Erythroblast (primary cell): ENCODE data around the gene CFAP90.

Experiments used
- DNase-seq, 2 experiments: peaks; one replicate each; lab custom pipeline; 2025; lab: John Stamatoyannopoulos, UW
- GATA1 ChIP-seq: IDR thresholded peaks from 2 replicates; pipeline ENCODE4 v1.6.1; 2011; ENCODE audit warnings: low read depth, mild to moderate bottlenecking, control low read depth, low read length, moderate library complexity
- POLR2A ChIP-seq: IDR thresholded peaks from 2 replicates; pipeline ENCODE4 v1.6.1; 2011; ENCODE audit warnings: mild to moderate bottlenecking, low read length

Gene CFAP90

GRCh38 chr5:7850395-7851239, at the start of gene CFAP90:
Gene CFAP90 (minus strand): TSS chr5:7851133. CDS start chr5:7851021, 112 bp downstream.
- peak; percentile 13 to 38 for DNase-seq
- TF ChIP-seq POLR2A (no peak), GATA1 (no peak)

GRCh38 chr5:7897014-7897600, 46.2 kb upstream of the CFAP90 start:
- peak; percentile 56 to 65 for DNase-seq
- no peak for TF ChIP-seq GATA1
- no peak for TF ChIP-seq POLR2A

GRCh38 chr5:7894860-7895259, 43.9 kb upstream of the CFAP90 start:
- no peak for TF ChIP-seq POLR2A
- no peak for TF ChIP-seq GATA1
- DNase-seq, result no peak

- no peak for DNase-seq
- TF ChIP-seq POLR2A, result no peak
- TF ChIP-seq GATA1, result no peak
Observed at GRCh38 chr5:7894439-7894838, 43.5 kb upstream of the CFAP90 start.

GRCh38 chr5:7888901-7889300, 38.0 kb upstream of the CFAP90 start:
- DNase-seq, result no peak
- TF ChIP-seq POLR2A (no peak), GATA1 (no peak)

GRCh38 chr5:7886849-7887475, 36.0 kb upstream of the CFAP90 start:
- peak; percentile 35 to 61 for DNase-seq
- TF ChIP-seq GATA1 (no peak), POLR2A (no peak)

- no peak for DNase-seq
- TF ChIP-seq POLR2A (no peak), GATA1 (no peak)
Observed at GRCh38 chr5:7884491-7885267, 33.7 kb upstream of the CFAP90 start.

- TF ChIP-seq GATA1, result no peak
- no peak for TF ChIP-seq POLR2A
- no peak for DNase-seq
Observed at GRCh38 chr5:7882926-7883325, 32.0 kb upstream of the CFAP90 start.

GRCh38 chr5:7881816-7882215, 30.9 kb upstream of the CFAP90 start:
- no peak for DNase-seq
- TF ChIP-seq POLR2A, result no peak
- no peak for TF ChIP-seq GATA1

- no peak for DNase-seq
- TF ChIP-seq POLR2A (no peak), GATA1 (no peak)
Observed at GRCh38 chr5:7881091-7881490, 30.2 kb upstream of the CFAP90 start.

GRCh38 chr5:7878381-7878873, 27.5 kb upstream of the CFAP90 start:
- DNase-seq, result no peak
- TF ChIP-seq GATA1 (no peak), POLR2A (no peak)

GRCh38 chr5:7877851-7878250, 26.9 kb upstream of the CFAP90 start:
- TF ChIP-seq POLR2A, result no peak
- TF ChIP-seq GATA1, result no peak
- no peak for DNase-seq

GRCh38 chr5:7876867-7877266, 25.9 kb upstream of the CFAP90 start:
- DNase-seq, result peak in 1 of 2 experiments; percentile 5
- no peak for TF ChIP-seq GATA1
- no peak for TF ChIP-seq POLR2A
